HUDEP-2 (cell line): ENCODE results near the gene MYCBPAP.
"Not testable (repeated sequence)": the region's sequence is repeated elsewhere in the genome, so short reads cannot be mapped to it uniquely, and the experiment has no call there.

Experiments
- DNase-seq, 76 experiments: peaks; one replicate each; lab custom pipeline; 2025; ENCODE audit not compliant: unreplicated experiment in 76 of 76; lab: John Stamatoyannopoulos, UW

Gene MYCBPAP

DNA sequence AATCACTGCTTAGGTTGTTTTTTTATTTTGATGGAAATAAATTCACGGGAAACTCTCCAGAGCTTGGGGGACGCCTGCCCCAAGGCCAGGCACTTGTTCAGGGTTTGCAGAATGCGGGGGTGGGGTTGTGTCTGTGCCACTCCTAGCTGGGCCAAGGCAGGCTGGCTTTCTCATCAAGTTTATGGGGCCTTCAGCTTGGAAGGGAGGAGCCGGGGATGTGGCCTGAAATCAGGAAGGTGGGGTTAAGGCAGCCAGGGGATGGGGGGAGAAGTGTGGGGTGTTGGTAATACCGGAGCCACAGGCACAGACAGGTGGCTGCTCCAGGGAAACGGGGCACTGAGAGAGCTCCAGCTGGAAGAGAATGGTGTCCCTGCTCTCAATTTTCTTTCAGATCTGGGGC lies 37.8 kb upstream of the MYCBPAP start:
- DNase-seq = no peak

DNA sequence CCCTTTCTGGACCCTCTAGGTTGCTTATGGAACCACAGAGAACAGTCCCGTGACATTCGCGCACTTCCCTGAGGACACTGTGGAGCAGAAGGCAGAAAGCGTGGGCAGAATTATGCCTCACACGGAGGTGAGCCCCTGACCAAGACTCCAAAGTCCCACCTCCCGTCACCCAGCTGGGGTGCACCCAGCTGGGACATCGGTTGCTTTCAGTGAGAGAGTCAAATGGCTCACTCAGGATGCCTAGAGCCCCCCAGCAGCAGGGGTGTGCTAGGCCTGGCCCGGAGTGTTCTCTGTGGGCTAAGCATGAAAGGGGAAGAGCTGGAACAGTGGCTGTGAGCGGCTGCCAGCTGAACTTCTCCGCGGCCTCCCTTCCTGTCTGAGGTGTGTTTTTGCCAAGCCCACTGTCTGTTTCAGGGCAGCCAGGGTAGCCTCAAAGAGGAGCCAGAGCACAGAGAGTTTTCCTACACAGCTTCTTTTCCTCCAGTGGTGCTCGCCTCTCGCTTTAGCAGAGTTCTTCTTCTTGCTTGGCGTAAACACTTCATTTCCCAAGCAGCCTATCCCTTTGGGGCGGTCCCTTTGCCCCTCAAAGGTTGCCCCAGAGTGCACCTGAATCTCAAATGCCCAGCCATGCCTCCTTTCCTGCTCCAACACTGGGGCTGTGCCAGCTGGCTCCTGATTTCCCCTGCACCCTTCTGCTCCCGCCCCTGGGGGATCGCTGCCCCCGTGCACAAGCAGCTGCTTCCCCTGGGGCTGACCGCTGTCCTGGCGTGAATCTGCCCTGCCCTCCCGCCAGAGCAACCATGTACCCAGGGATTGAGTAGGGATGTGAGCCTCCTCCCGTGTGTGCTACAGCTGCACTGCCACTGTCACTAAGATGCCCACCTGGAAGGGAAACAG lies 37.0 kb upstream of the MYCBPAP start:
- DNase-seq = no peak

DNA sequence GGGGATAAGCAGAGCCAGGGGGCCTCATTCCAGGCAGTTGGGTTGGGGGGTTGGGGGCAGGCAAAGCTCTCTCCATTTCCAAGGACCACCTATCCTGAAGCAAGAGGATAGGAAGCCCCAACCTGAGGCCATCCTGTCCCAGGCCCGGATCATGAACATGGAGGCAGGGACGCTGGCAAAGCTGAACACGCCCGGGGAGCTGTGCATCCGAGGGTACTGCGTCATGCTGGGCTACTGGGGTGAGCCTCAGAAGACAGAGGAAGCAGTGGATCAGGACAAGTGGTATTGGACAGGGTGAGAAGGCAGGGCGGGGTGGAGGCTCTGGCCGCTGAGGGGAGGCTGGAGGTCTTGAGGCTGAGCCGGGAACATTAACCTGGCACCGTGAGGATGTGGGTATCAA lies 36.0 kb upstream of the MYCBPAP start:
- no peak for DNase-seq

DNA sequence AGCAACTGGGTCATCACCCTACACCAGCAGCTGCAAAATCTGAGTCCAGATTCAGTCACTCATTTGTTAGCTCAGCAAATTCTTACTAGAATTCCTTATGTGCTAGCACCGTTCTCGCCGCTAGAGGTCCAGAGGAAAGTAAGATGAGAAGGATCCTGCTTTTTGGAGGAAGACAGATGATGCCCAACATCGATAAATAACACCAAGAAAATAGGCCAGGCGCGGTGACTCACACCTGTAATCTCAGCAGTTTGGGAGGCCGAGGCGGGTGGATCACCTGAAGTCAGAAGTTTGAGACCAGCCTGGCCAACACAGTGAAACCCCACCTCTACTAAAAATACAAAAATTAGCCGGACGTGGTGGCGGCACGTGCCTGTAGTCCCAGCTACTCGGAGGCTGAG lies 35.5 kb upstream of the MYCBPAP start:
- DNase-seq = not testable (repeated sequence)

DNA sequence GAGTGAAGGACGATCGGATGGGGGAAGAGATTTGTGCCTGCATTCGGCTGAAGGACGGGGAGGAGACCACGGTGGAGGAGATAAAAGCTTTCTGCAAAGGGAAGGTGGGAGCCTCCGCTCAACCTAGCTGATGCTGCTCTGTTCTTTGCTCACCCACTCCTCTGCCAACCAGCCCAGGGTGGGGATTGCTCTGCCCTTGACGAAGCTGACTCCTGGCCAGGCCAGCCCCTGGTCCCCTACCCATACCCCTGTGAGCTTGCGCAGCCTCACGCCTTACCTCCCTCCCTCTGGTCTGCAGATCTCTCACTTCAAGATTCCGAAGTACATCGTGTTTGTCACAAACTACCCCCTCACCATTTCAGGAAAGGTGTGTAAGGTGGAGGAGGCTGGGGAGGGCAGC lies 34.3 kb upstream of the MYCBPAP start:
- DNase-seq = no peak

DNA sequence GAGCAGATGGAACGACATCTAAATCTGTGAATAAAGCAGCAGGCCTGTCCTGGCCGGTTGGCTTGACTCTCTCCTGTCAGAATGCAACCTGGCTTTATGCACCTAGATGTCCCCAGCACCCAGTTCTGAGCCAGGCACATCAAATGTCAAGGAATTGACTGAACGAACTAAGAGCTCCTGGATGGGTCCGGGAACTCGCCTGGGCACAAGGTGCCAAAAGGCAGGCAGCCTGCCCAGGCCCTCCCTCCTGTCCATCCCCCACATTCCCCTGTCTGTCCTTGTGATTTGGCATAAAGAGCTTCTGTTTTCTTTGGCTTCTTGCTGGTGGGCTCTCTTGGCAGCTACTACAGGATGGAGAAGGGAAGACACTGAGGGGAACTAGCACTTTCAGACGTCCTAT lies 33.7 kb upstream of the MYCBPAP start:
- no peak for DNase-seq

DNA sequence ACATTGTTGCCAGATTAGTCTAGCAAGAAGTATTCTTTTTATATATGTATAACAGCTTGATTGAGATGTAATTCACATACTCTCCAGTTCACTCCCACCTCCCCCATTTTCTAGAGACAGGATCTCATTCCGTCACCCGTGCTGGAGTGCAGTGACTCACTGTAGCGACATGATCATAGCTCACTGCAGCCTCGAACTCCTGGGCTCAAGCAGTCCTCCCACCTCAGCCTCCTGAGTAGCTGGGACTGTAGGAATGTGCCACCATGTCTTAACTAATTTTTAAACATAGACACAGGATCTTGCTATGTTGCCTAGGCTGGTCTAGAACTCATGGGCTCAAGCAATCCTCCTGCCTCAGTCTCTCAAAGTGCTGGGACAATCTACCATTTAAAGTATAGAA lies 32.9 kb upstream of the MYCBPAP start:
- no peak for DNase-seq

DNA sequence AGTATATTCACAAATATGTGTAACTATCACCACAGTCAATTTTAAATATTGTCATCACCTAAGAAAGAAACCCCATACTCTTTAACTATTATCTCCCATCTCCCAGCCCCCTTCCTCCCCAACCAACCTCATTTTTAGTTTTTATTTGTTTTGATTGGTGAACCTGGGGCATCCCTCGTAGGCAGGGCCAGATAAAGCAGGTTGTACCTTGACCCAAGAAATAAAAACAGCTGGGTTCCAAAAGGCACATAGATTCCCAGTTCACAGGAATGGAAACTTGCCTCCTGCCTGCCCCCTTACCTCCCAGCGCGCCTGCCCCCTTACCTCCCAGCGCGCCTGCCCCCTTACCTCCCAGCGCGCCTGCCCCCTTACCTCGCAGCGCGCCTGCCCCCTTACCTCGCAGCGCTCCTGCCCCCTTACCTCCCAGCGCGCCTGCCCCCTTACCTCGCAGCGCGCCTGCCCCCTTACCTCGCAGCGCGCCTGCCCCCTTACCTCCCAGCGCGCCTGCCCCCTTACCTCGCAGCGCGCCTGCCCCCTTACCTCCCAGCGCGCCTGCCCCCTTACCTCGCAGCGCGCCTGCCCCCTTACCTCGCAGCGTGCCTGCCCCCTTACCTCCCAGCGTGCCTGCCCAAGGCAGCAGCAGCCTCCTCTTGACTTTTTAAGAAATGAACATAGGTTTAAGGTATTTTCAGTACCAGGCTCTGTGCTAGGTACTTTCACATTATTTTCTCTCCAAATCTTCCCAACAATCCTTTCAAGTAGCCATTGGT lies 32.3 kb upstream of the MYCBPAP start:
- DNase-seq = not testable (repeated sequence)

DNA sequence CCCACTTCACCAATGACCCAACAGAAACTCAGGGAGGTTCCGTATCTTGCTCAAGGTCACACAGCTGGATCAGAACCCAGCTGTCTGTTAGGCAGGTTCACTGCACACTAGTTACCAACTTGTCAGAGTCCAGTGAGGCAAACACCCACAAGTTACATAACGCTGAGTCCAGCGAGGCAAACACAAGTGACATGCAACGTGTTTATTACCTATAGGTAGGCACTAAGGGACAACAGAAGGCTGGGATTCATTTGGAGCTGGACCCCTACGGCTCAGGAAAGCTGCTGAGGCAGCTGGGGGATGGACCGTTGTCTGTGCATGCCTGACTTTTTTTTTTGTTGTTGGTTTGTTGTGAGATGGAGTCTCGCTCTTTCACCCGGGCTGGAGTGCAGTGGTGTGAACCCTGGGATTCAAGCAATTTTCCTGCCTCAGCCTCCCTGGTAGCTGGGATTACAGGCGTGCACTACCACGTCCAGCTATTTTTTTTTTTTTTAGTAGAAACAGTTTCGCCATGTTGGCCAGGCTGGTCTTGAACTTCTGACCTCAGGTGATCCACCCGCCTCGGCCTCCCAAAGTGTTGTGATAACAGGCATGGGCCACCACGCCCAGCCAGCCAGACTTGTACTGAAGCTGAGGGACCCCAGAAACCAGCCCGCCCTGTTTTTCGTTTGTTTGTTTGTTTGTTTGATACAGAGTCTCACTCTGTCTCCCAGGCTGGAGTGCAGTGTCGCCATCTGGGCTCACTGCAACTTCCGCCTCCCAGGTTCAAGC lies 31.5 kb upstream of the MYCBPAP start:
- DNase-seq = no peak

DNA sequence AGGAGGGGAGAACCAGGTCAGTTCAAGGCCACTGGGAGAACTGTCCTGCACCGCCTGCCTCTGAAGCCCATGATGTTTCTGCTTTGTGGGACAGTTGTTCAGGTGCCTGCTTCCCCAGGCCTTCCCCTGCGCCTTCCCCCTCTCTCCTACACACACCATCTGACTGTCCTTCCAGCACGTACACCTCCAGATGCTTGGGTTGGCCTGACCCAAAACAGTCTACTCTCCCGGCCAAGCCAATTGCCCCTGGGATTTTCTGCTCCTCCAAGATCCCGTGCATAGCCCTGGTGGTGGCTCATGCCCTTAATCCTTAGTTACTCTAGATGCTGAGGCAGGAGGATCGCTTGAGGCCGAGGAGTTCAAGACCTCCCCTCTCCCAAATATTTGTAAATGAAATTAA lies 30.3 kb upstream of the MYCBPAP start:
- DNase-seq = no peak

DNA sequence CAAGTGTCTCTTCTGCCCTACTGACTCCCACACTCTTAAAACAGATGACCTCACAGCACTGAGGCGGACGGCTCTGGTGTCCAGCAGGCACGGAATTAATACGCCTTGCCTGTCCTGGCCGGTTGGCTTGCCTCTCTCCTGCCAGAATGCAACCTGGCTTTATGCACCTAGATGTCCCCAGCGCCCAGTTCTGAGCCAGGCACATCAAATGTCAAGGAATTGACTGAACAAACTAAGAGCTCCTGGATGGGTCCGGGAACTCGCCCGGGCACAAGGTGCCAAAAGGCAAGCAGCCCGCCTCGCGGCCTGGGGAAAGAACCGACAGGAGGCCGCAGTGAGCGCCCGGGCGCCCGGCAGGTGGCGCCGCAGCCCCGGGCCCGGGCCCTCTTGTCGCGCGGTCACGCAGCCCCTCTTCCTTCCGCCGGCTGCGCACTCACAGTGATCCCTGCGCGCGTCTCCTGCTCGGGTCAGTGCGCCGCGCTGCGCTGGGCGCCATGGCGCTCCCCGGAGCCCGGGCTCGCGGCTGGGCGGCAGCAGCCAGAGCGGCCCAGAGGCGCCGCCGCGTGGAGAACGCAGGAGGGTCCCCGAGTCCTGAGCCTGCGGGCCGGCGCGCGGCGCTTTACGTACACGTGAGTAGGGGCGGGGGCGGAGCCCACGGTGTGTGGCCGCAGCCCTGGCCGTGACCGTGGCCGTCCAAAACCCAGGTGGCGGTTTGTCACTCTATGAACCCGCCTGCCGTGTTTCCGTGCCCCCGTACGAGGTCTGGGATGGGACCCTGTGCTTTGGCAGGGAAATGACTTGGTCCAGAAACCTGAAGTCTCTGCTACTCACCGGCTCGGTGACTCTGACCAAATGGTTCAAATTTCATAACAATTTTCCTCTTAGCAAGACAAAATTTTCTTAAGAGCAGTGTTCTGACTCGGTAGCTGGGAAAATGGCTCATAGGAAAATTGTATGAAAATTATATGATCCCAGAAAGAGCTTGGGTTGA lies 29.6 kb upstream of the MYCBPAP start, which contains the start of gene RSAD1:
RSAD1 (plus strand) TSS at position 470 of the 991 bp plus-strand sequence; CDS start at position 495, 25 bp downstream.
- peak in 72 of 76 experiments; percentile 35 to 89 (median 76) for DNase-seq

DNA sequence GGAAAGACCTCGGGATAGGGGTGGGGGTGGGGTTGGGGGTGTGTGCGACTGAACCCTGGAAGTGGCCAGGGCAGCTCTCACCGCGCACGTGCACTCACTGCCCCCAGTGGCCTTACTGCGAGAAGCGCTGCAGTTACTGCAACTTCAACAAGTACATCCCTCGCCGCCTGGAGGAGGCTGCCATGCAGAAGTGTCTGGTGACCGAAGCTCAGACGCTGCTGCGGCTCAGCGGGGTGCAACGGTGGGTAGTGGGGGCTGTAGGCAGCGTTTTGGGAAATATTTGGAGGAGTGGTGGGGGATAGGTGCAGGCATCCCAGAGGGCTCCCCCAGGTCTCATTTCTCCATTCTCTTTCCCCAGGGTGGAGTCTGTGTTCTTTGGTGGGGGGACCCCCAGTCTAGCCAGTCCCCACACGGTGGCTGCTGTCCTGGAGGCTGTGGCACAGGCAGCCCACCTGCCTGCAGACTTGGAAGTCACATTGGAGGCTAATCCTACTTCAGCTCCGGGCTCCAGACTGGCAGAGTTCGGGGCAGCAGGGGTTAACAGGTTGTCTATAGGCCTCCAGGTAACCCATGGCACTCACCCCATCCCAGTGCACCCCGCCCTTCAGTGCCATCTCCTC lies 28.6 kb upstream of the MYCBPAP start:
- DNase-seq = peak in 74 of 76 experiments; percentile 24 to 87 (median 69)

DNA sequence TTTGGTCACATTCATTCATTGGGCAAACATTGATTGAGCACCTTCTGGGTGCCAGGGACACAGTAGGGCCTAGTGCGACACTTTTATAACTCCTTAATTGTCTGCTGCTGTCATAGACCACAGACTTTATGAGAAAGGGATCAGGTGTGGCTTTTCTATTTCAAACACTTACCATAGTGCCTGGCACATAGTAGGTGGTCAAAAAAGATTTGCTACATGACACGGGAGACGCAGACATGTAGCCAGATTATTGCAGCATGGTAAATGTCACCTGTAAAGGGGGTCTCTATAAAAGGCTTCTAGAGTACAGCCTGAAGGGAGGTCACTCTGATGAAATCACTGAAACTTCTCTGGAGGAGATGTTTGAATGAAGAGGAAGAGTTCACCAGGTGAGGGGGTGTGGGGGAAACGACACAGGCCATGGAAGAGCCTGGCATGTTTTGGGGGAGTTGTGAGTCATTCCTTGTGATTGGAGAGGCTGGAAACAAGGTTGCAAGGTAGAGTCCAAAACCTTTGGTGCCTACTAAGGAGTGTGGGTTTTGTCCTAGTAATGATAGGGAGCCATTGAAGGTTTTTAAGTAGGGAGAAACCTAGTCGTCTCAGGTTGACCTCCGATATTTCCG lies 28.0 kb upstream of the MYCBPAP start:
- DNase-seq = no peak

DNA sequence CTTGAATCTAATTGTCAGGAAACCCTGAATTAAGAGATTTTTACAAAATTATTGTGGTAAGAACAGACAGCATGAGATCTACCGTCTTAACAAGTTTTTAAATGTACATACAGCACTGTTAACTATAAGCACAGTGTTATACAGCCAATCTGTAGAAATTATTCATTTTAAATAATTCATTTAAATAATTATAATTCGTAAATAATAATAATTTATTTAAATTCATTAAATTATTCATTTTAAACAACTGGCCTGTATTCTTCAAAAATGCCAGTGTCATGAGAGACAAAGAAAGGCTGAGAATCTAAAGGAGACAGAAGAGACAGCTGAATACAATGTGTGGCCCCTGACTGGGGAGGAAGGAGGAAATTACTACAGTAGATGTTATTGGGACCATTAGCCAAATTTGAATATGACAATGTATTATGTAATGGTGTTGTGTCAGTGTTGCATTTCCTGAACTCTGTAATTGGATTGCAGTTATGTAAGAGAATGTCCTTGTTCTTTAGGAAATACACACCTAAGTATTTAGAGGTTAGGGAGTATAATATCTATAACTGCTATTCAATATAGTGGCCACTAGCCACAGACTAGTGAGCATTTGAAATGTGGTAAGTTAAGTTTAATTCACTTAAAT lies 27.3 kb upstream of the MYCBPAP start:
- no peak for DNase-seq

DNA sequence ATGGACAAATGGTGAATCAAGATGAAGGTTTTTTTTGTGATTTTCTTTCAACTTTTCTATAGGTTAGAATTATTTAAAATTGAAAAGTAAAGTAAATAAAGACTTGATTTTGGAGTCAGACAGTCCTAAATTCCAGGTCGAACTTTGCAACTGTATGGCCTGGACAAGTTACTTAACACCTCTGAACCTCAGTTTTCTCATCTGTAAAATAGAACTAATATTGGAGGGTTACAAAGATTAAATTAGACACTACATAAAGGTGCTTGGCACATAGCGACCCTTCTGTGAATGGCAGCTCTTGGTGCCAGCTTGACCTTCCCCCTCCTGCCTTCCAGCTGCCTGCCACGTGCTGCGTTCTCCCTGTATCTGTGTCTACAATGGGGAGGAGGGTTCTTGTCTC lies 26.6 kb upstream of the MYCBPAP start:
- no peak for DNase-seq

DNA sequence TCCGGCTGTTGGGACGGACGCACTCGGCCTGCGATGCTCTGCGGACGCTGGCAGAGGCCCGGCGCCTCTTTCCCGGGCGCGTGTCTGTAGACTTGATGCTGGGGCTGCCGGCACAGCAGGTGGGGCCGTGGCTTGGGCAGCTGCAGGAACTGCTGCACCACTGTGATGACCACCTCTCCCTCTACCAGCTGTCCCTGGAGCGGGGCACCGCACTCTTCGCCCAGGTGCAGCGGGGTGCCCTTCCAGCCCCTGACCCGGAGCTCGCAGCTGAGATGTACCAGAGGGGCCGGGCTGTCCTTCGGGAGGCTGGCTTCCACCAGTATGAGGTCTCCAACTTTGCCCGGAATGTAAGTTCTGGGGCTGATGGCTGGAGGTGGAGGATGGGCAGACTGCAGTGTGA lies 26.1 kb upstream of the MYCBPAP start:
- no peak for DNase-seq

DNA sequence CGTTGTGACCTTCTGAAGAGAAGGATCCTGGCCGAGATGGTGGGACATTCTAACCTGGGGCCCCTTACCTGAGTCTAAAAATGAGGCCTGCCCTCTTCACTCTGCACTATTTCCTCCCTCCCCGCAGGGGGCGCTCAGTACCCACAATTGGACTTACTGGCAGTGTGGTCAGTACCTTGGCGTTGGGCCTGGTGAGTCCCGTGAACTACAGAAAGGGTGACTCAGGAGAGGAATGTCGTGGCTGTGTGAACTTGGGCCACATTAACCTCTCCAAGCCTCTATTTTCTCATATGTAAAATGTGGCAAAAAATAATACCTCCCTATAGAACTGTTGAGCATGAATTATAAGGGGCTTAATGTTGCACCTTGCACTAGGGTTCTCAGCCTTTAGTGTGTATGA lies 25.7 kb upstream of the MYCBPAP start:
- peak in 74 of 76 experiments; percentile 36 to 94 (median 82) for DNase-seq

DNA sequence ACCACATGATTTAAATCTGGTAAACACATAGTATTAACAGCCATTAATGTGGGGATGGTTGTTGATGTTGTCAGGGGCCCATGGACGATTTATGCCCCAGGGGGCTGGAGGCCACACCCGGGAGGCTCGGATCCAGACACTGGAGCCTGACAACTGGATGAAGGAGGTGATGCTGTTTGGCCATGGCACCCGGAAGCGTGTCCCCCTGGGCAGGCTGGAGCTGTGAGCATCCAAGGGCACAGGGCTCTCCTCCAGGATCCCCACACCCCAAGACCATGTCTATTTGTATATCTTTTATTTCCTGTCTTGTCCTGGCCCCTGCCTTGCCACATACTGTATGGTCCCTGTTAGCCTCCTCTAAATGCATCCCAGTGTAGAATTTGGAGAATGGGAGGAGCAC lies 25.0 kb upstream of the MYCBPAP start:
- no peak for DNase-seq
